Stimulated activated CD4-positive, alpha-beta T cell treated with anti-CD3 and anti-CD28 coated beads, Interleukin-4, amount 100 ng/mL, for 48 hours (primary cell): ENCODE data around the gene HSF4.

ENCODE experiments used
- DNase-seq, 2 donors: peaks; one replicate each; pipeline ENCODE4 v3.0.0-alpha.2; 2020; ENCODE audit warnings: low read depth in 2 of 2

The HSF4 gene

DNA sequence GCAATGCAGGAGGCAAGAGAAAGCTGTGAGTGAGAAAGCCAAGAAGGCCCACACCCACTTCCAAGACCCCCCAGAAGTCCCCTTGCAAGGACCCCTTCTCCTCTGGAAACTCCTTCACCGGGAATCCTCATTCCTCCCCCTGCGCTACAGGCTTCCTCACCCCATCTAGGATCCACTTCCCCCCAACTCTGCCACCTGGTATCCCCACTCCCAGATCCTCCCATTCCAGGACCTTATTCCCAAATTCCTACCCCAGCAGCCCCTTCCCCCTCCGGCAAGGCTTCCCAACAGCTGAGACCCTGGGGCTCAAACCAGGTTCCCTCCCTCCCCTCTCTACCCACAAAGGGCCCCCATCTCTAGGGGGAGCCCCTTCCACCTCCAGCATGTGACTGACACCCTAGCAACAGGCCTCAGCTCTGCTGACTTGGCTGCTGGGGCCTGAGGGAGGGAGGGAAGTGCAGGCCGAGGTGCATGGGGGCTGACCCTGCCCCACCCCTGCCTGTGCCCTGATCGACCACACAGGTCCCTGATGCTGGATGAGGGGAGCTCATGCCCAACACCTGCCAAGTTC, 2.1 kb downstream of the HSF4 start:
- DNase-seq, result no peak

GRCh38 chr16:67167588-67167987, 3.0 kb downstream of the HSF4 start:
- no peak for DNase-seq

DNA sequence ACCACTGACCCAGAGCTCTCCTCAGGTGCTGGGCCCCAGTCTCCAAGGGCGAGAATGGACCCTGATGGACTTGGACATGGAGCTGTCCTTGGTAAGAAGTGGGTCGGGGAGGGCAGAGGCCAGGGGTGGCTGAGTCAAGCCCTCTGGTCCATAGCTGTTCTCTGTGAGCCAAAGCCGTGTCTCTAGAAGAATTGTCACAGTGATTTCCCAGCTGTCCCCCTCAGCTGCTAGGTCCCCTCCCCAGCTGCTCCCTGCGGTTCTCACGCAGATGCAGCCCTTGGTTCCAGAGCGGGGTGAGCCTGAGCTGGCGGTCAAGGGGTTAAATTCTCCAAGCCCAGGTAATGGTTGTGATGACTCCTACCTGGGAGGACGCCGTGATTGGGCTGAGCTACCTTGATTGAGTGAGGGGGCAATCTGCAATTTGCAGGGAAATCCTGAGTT, 4.5 kb downstream of the HSF4 start:
- no peak for DNase-seq

DNA sequence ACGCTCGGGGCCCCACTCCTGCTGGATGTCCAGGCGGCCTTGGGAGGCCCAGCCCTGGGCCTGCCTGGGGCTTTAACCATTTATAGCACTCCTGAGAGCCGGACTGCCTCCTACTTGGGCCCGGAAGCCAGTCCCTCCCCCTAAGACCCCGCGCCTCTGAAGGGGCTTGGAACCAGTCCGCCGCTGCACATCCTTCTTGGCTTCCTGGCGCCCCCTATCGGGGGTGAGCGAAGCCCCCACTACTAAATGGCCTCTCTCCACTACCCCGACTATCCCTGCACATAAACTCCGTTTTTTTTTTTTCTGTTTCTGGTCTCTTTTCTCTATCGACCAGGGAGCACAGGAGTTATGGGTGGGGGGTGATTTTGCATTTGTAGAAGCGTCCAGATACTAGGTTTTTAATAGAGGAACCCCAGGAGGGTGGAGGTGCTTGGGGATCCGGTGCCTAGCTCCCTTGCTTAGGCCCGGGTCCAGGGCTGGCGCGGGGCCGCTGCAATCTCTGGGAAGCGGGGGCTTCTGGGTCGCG, 5.2 kb downstream of the HSF4 start:
- no peak for DNase-seq

DNA sequence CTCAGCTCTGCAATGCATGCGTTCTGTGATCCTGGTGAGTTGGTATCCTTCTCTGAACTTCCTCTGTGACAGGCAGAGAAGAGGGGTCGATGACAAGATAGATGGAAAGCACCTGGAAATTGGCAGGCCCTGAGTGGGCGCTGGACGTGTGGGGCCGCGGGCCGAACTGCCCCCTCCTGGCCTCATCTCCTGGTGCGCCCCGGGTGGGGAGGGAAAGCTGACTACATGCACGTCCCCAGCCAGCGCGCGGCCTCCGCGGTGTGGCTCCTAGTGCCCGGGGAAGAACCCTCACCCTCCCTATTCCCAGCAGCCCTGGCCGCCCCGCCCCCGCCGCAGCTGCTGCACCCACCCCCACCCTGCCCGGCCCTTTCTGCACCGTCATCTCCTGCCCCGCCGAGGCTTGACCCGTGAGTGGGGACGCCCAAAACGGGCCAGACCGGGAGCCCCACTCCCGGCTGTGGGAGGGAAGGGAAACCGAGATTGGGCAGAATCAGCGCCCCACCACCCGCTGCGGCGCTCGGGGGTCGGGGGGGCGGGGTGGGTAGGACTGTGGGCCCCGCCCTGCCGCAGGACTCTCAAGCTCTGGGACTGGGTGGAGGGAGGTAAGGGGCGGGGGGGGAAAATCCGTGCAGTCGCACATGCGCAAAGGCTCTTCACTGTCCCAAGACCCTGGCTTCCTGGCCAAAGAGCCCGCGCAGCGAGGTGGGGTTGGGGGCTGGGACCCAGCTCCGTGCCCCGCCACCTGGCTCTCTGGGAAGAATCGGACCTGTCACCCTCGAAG, 5.8 kb downstream of the HSF4 start, which contains the start of gene NOL3:
TSS of gene NOL3 (plus strand) at position 371 of the 781 bp plus-strand sequence.
- peak; percentile 41 to 56 for DNase-seq

- DNase-seq, result no peak
These were observed 6.6 kb downstream of the HSF4 start for GRCh38 chr16:67170949-67171649.

- DNase-seq, result no peak
These were observed 8.8 kb downstream of the HSF4 start for GRCh38 chr16:67173323-67173722.

DNA sequence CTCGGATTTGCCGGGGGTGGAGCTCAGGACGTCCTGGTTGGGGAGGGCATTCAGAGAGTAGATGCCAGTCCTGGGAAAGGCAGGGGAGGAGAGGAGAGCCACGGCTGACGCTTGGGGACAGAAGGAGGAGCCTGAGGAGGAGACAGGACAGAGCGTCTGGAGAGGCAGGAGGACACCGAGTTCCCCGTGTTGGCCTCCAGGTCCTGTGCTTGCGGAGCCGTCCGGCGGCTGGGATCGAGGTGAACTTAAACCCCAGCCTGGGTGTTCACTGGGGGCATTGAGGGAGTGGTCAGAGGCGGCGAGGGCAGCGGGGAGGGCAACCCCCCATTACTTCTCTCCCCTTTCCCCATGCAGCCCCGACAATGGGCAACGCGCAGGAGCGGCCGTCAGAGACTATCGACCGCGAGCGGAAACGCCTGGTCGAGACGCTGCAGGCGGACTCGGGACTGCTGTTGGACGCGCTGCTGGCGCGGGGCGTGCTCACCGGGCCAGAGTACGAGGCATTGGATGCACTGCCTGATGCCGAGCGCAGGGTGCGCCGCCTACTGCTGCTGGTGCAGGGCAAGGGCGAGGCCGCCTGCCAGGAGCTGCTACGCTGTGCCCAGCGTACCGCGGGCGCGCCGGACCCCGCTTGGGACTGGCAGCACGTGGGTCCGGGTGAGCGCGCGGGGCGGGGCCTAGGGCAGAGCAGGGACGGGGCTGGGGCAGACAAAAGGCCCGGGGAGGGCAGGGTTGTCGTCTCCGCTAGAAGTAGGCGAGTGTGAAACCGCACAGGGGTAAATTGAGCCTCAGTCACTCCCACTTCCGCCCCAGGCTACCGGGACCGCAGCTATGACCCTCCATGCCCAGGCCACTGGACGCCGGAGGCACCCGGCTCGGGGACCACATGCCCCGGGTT, 9.5 kb downstream of the HSF4 start:
- DNase-seq, result peak; percentile 47 to 54

GRCh38 chr16:67174706-67175231, 10.2 kb downstream of the HSF4 start:
- no peak for DNase-seq

GRCh38 chr16:67176662-67177061, 12.1 kb downstream of the HSF4 start:
- DNase-seq, result no peak

DNA sequence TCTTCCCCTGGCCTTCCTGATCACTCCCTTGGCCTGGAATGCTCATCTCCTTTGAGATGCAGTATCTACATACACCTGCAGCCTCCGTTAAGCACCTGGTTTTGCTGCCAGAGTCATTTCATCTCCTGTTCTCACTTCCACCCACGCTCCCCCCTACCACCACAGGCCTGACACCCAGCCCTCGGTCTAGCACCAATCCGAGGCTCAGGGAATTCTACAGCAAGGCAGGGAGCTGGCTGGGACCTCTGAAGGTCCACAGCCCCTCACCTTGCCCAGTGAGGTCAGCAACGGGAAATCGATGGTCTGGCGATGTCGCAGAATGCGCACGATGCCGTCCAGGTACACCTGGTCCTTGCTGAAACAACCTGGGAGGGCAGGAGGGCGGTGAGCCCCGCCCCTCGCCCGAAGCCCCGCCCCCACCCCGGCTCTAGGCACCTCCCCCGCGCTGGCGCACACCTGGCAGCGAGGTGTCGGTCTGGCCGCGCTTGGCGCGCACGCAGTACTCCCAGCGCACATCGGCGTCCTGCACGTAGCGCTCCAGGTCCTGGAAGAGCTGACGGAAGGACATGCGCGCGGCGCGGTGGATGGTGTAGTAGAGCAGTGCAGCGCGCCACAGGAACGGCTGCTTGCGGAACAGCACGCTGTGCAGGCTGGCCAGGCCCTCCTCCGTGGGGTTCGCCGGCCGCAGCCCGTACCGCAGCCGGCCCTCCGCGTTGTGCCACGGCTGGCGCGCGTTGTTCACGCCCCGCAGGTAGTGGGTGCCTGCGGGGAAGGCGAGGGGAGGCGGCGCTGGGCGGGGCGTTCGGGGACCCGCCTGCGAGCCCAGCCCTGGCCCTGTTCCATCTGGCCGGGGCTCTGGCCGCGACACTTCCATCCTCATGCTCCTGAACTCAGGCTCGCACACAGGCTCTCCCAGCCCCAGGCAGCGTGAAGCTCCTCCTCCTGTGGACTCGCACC, 13.5 kb downstream of the HSF4 start:
- peak in 1 of 2 donors; percentile 37 for DNase-seq

GRCh38 chr16:67179421-67180080, 15.0 kb downstream of the HSF4 start:
- DNase-seq, result no peak

- no peak for DNase-seq
These were observed 15.6 kb downstream of the HSF4 start for GRCh38 chr16:67180166-67180565.

GRCh38 chr16:67181346-67181745, 16.8 kb downstream of the HSF4 start:
- no peak for DNase-seq

- no peak for DNase-seq
These were observed 17.7 kb downstream of the HSF4 start for GRCh38 chr16:67182288-67182687.

GRCh38 chr16:67183284-67183626, 18.7 kb downstream of the HSF4 start:
- DNase-seq, result no peak

GRCh38 chr16:67183627-67184452, 19.3 kb downstream of the HSF4 start, which contains the start of gene MATCAP1:
Gene MATCAP1, minus strand, starts transcription at chr16:67183963. Its CDS starts 3,353 bp downstream, at chr16:67180610.
- DNase-seq, result peak; percentile 85 to 94

- no peak for DNase-seq
These were observed 20.0 kb downstream of the HSF4 start for GRCh38 chr16:67184453-67184994.
